CD4-positive, alpha-beta T cell treated with Interferon gamma for 1 hour (primary cell): ENCODE data around the gene CHRDL2.

ENCODE experiments used
- DNase-seq: peaks from one replicate; pipeline ENCODE4 v3.0.0-alpha.2; 2020

The CHRDL2 gene

GRCh38 chr11:74684661-74685060, 46.6 kb downstream of the CHRDL2 start:
- DNase-seq, result no peak

GRCh38 chr11:74683941-74684481, 47.2 kb downstream of the CHRDL2 start:
- no peak for DNase-seq

GRCh38 chr11:74683279-74683871, 47.9 kb downstream of the CHRDL2 start:
- no peak for DNase-seq

GRCh38 chr11:74682731-74683278, 48.4 kb downstream of the CHRDL2 start:
- DNase-seq, result no peak

- DNase-seq, result no peak
These were observed 49.3 kb downstream of the CHRDL2 start for GRCh38 chr11:74681686-74682651.

GRCh38 chr11:74680703-74681531, 50.3 kb downstream of the CHRDL2 start:
- no peak for DNase-seq

- DNase-seq, result no peak
These were observed 51.1 kb downstream of the CHRDL2 start for GRCh38 chr11:74680035-74680671.

- DNase-seq, result no peak
These were observed 51.7 kb downstream of the CHRDL2 start for GRCh38 chr11:74679513-74679865.

- DNase-seq, result no peak
These were observed 52.4 kb downstream of the CHRDL2 start for GRCh38 chr11:74678591-74679512.

GRCh38 chr11:74678041-74678440, 53.2 kb downstream of the CHRDL2 start:
- DNase-seq, result no peak

- DNase-seq, result no peak
These were observed 54.1 kb downstream of the CHRDL2 start for GRCh38 chr11:74677131-74677530.

- no peak for DNase-seq
These were observed 54.6 kb downstream of the CHRDL2 start for GRCh38 chr11:74676596-74676995.

GRCh38 chr11:74675761-74676160, 55.5 kb downstream of the CHRDL2 start:
- DNase-seq, result no peak

GRCh38 chr11:74673693-74674360, 57.4 kb downstream of the CHRDL2 start:
- no peak for DNase-seq

- DNase-seq, result no peak
These were observed 58.1 kb downstream of the CHRDL2 start for GRCh38 chr11:74672956-74673692.

- no peak for DNase-seq
These were observed 58.8 kb downstream of the CHRDL2 start for GRCh38 chr11:74672332-74672955.

GRCh38 chr11:74671520-74672196, 59.6 kb downstream of the CHRDL2 start:
- DNase-seq, result no peak

- DNase-seq, result no peak
These were observed 61.1 kb downstream of the CHRDL2 start for GRCh38 chr11:74670171-74670570.
